T-helper 17 cell (primary cell): ENCODE results near the gene ABLIM2. TPM values are rescaled to one million over a fixed set of nuclear protein-coding genes. Genes with fewer than 3 reads are reported as not detected.
A peak's percentile ranks its signal among the peaks of the same experiment; 100 is the strongest.

Experiments used
- ATAC-seq: fragments of 150-1000 bp; cut with Tn5 transposase; 2 replicates; pipeline ENCODE4 v1.10.0; 2021; ENCODE audit warnings: mild to moderate bottlenecking, moderate library complexity
- DNase-seq, 3 donors: peaks; one replicate each; pipeline versions ENCODE4 v3.0.0 to v3.0.0-alpha.2; 2020 to 2021
- H3K9me3 ChIP-seq: one replicate; pipeline ENCODE4 v1.7.0; 2013; ENCODE audit warnings: low read length, mild to moderate bottlenecking; ENCODE audit not compliant: control insufficient read depth, poor library complexity, severe bottlenecking
- H3K27ac Mint-ChIP-seq: one replicate; pipeline ENCODE4 v1.8.0; 2022; ENCODE audit warnings: mild to moderate bottlenecking, moderate library complexity, mixed read lengths
- H3K27me3 Mint-ChIP-seq: one replicate; pipeline ENCODE4 v1.8.0; 2022; ENCODE audit warnings: mixed read lengths
- H3K36me3 Mint-ChIP-seq: one replicate; pipeline ENCODE4 v1.8.0; 2022; ENCODE audit warnings: low read depth, mixed read lengths
- H3K4me1 Mint-ChIP-seq: one replicate; pipeline ENCODE4 v1.8.0; 2022; ENCODE audit warnings: mild to moderate bottlenecking, mixed read lengths
- H3K4me3 Mint-ChIP-seq: one replicate; pipeline ENCODE4 v1.8.0; 2022; ENCODE audit warnings: mild to moderate bottlenecking, moderate library complexity, mixed read lengths
- total RNA-seq, 4 donors: library from RNA in 2 of 4; stranded (reverse) in 2 of 4; gene quantifications; one replicate each; pipeline ENCODE4 v1.2.3 and lab custom pipeline; 2022 to 2026

Gene ABLIM2
- total RNA-seq, 2 donors from 2014 or later, result 4.1 to 4.3 TPM

GRCh38 chr4:8155048-8155447 lies 3.6 kb downstream of the ABLIM2 start:
- peaks cover 5% of the 10 kb centered on the region for H3K27me3 Mint-ChIP-seq
- H3K4me1 Mint-ChIP-seq, result peaks cover 13% of the 10 kb centered on the region
- no peaks in the 10 kb centered on the region for H3K9me3 ChIP-seq
- no peak overlapping the region for H3K4me3 Mint-ChIP-seq
- DNase-seq (no peak), ATAC-seq (no peak)
- no peak overlapping the region for H3K27ac Mint-ChIP-seq
- peaks cover 3% of the 10 kb centered on the region for H3K36me3 Mint-ChIP-seq

- H3K9me3 ChIP-seq, result no peaks in the 10 kb centered on the region
- DNase-seq, result no peak
- H3K36me3 Mint-ChIP-seq, result no peaks in the 10 kb centered on the region
- no peak overlapping the region for H3K27ac Mint-ChIP-seq
- no peak overlapping the region for H3K4me3 Mint-ChIP-seq
- H3K27me3 Mint-ChIP-seq, result peaks cover 5% of the 10 kb centered on the region
- peaks cover 3% of the 10 kb centered on the region for H3K4me1 Mint-ChIP-seq
- no peak for ATAC-seq
Measured at GRCh38 chr4:8153441-8153840, 5.2 kb downstream of the ABLIM2 start.

GRCh38 chr4:8152865-8153257 lies 5.8 kb downstream of the ABLIM2 start:
- H3K27me3 Mint-ChIP-seq, result peaks cover 5% of the 10 kb centered on the region
- DNase-seq, result no peak
- H3K4me1 Mint-ChIP-seq, result peaks cover 3% of the 10 kb centered on the region
- no peaks in the 10 kb centered on the region for H3K9me3 ChIP-seq
- ATAC-seq, result no peak
- H3K27ac Mint-ChIP-seq, result no peak overlapping the region
- no peaks in the 10 kb centered on the region for H3K36me3 Mint-ChIP-seq
- H3K4me3 Mint-ChIP-seq, result no peak overlapping the region

- DNase-seq (no peak), ATAC-seq (no peak)
- Mint-ChIP-seq H3K4me3 (no peak overlapping the region), H3K4me1 (peaks cover 1% of the 10 kb centered on the region), H3K27me3 (no peaks in the 10 kb centered on the region), H3K36me3 (no peaks in the 10 kb centered on the region), H3K27ac (no peak overlapping the region)
- no peaks in the 10 kb centered on the region for H3K9me3 ChIP-seq
Measured at GRCh38 chr4:8152090-8152864, 6.3 kb downstream of the ABLIM2 start.

- ATAC-seq, result no peak
- DNase-seq, result no peak
- Mint-ChIP-seq H3K27me3 (no peaks in the 10 kb centered on the region), H3K4me1 (peaks cover 2% of the 10 kb centered on the region), H3K36me3 (no peaks in the 10 kb centered on the region), H3K27ac (peak overlapping the region; percentile 19), H3K4me3 (no peak overlapping the region)
- H3K9me3 ChIP-seq, result no peaks in the 10 kb centered on the region
Measured at GRCh38 chr4:8151165-8151650, 7.4 kb downstream of the ABLIM2 start.

GRCh38 chr4:8150152-8151090 lies 8.2 kb downstream of the ABLIM2 start:
- peak overlapping the region; percentile 19 for H3K27ac Mint-ChIP-seq

GRCh38 chr4:8149664-8150063 lies 8.9 kb downstream of the ABLIM2 start:
- ATAC-seq (no peak), DNase-seq (no peak)
- Mint-ChIP-seq H3K27me3 (peaks cover 6% of the 10 kb centered on the region), H3K36me3 (no peaks in the 10 kb centered on the region), H3K27ac (no peak overlapping the region), H3K4me1 (peaks cover 2% of the 10 kb centered on the region), H3K4me3 (no peak overlapping the region)
- H3K9me3 ChIP-seq, result no peaks in the 10 kb centered on the region

More at GRCh38 chr4:8150152-8151090, 8.2 kb downstream of the ABLIM2 start:
- ATAC-seq (no peak), DNase-seq (no peak)
- Mint-ChIP-seq H3K36me3 (no peaks in the 10 kb centered on the region), H3K4me3 (no peak overlapping the region), H3K27me3 (peaks cover 6% of the 10 kb centered on the region), H3K4me1 (peaks cover 2% of the 10 kb centered on the region)
- no peaks in the 10 kb centered on the region for H3K9me3 ChIP-seq

GRCh38 chr4:8148785-8149435 lies 9.7 kb downstream of the ABLIM2 start:
- Mint-ChIP-seq H3K4me3 (no peak overlapping the region), H3K27me3 (peaks cover 6% of the 10 kb centered on the region), H3K36me3 (no peaks in the 10 kb centered on the region), H3K4me1 (peaks cover 2% of the 10 kb centered on the region), H3K27ac (no peak overlapping the region)
- no peaks in the 10 kb centered on the region for H3K9me3 ChIP-seq
- ATAC-seq (no peak), DNase-seq (no peak)

- no peak for DNase-seq
- ATAC-seq, result no peak
- H3K4me3 Mint-ChIP-seq, result no peak overlapping the region
- peaks cover 3% of the 10 kb centered on the region for H3K36me3 Mint-ChIP-seq
- peaks cover 2% of the 10 kb centered on the region for H3K4me1 Mint-ChIP-seq
- H3K9me3 ChIP-seq, result no peaks in the 10 kb centered on the region
- no peak overlapping the region for H3K27ac Mint-ChIP-seq
- peaks cover 6% of the 10 kb centered on the region for H3K27me3 Mint-ChIP-seq
Measured at GRCh38 chr4:8148159-8148558, 10.5 kb downstream of the ABLIM2 start.

GRCh38 chr4:8147231-8147970 lies 11.2 kb downstream of the ABLIM2 start:
- no peaks in the 10 kb centered on the region for H3K9me3 ChIP-seq
- no peak overlapping the region for H3K27ac Mint-ChIP-seq
- peaks cover 3% of the 10 kb centered on the region for H3K36me3 Mint-ChIP-seq
- no peak for ATAC-seq
- peaks cover 2% of the 10 kb centered on the region for H3K4me1 Mint-ChIP-seq
- no peak for DNase-seq
- no peak overlapping the region for H3K4me3 Mint-ChIP-seq
- H3K27me3 Mint-ChIP-seq, result peaks cover 6% of the 10 kb centered on the region

GRCh38 chr4:8146157-8146556 lies 12.5 kb downstream of the ABLIM2 start:
- Mint-ChIP-seq H3K27me3 (peaks cover 6% of the 10 kb centered on the region), H3K4me3 (no peak overlapping the region), H3K36me3 (peaks cover 3% of the 10 kb centered on the region), H3K4me1 (peaks cover 2% of the 10 kb centered on the region), H3K27ac (no peak overlapping the region)
- ATAC-seq (no peak), DNase-seq (no peak)
- H3K9me3 ChIP-seq, result no peaks in the 10 kb centered on the region

- no peak for ATAC-seq
- H3K27ac Mint-ChIP-seq, result no peak overlapping the region
- H3K9me3 ChIP-seq, result no peaks in the 10 kb centered on the region
- no peak for DNase-seq
- H3K36me3 Mint-ChIP-seq, result peaks cover 3% of the 10 kb centered on the region
- peaks cover 2% of the 10 kb centered on the region for H3K4me1 Mint-ChIP-seq
- H3K4me3 Mint-ChIP-seq, result no peak overlapping the region
- H3K27me3 Mint-ChIP-seq, result peaks cover 6% of the 10 kb centered on the region
Measured at GRCh38 chr4:8144359-8144758, 14.3 kb downstream of the ABLIM2 start.
